DND-41 (cell line): ENCODE measurements around the gene CELF5.
"Not testable (repeated sequence)": the region's sequence is repeated elsewhere in the genome, so short reads cannot be mapped to it uniquely, and the experiment has no call there.

ENCODE experiments used
- ATAC-seq: fragments of 200-7000 bp; cut with Tn5 transposase; 3 replicates; pipeline ENCODE4 v1.9.1; 2021; ENCODE audit warnings: low read depth; ENCODE audit not compliant: insufficient read depth
- DNase-seq: peaks from one replicate; pipeline ENCODE4 v3.0.0-alpha.2; 2020
- H2AFZ ChIP-seq: 2 replicates; pipeline ENCODE4 v1.6.0; 2012; ENCODE audit warnings: low read depth, low read length
- H3K27ac ChIP-seq: 2 replicates; pipeline ENCODE4 v1.5.1; 2012; ENCODE audit warnings: low read length, inconsistent platforms
- H3K27me3 ChIP-seq: fragments of 200-600 bp; sonication (generic); 2 replicates; pipeline ENCODE4 v1.6.0; 2012; ENCODE audit warnings: low read length, mild to moderate bottlenecking, inconsistent platforms; ENCODE audit not compliant: insufficient read depth, poor library complexity
- H3K36me3 ChIP-seq: 2 replicates; pipeline ENCODE4 v1.5.1; 2012; ENCODE audit warnings: low read length, inconsistent platforms; ENCODE audit not compliant: insufficient read depth
- H3K4me1 ChIP-seq: 2 replicates; pipeline ENCODE4 v1.5.1; 2012; ENCODE audit warnings: mild to moderate bottlenecking, low read length; ENCODE audit not compliant: insufficient read depth
- H3K4me2 ChIP-seq: 2 replicates; pipeline ENCODE4 v1.6.0; 2012; ENCODE audit warnings: mild to moderate bottlenecking, moderate library complexity, low read length, inconsistent platforms; ENCODE audit not compliant: insufficient read depth
- H3K4me3 ChIP-seq, 2 experiments: fragments of 200-600 bp in 1 of 2; shearing (Covaris generic) in 1 of 2; 2 replicates each; pipeline ENCODE4 v1.5.1; 2012 to 2016; ENCODE audit warnings: inconsistent platforms in 2 of 2, low read length in 2 of 2, mild to moderate bottlenecking in 2 of 2, low read depth in 1 of 2, moderate library complexity in 1 of 2
- H3K79me2 ChIP-seq: 2 replicates; pipeline ENCODE4 v1.6.0; 2012; ENCODE audit warnings: low read length, inconsistent platforms; ENCODE audit not compliant: insufficient read depth
- H3K9ac ChIP-seq: 2 replicates; pipeline ENCODE4 v1.6.0; 2012; ENCODE audit warnings: low read depth, mild to moderate bottlenecking, inconsistent platforms, low read length, moderate library complexity
- H3K9me3 ChIP-seq: 2 replicates; pipeline ENCODE4 v1.5.1; 2012; ENCODE audit warnings: low read length, moderate library complexity, mild to moderate bottlenecking, inconsistent platforms; ENCODE audit not compliant: insufficient read depth, severe bottlenecking
- H4K20me1 ChIP-seq: 2 replicates; pipeline ENCODE4 v1.6.0; 2012; ENCODE audit warnings: low read length; ENCODE audit not compliant: insufficient read depth
- EZH2 ChIP-seq: IDR thresholded peaks from 3 replicates; pipeline ENCODE4 v1.6.1; 2012; ENCODE audit warnings: borderline replicate concordance, low read depth, mild to moderate bottlenecking, moderate library complexity, low read length, inconsistent platforms; ENCODE audit not compliant: severe bottlenecking
- TF ChIP-seq, protein P1 (sequence below): IDR thresholded peaks from 2 replicates; pipeline ENCODE4 v1.5.1; 2012; ENCODE audit warnings: borderline replicate concordance, low read length, moderate library complexity, mild to moderate bottlenecking; ENCODE audit not compliant: poor library complexity, severe bottlenecking; ENCODE audit errors: extremely low read depth

CELF5 gene

DNA sequence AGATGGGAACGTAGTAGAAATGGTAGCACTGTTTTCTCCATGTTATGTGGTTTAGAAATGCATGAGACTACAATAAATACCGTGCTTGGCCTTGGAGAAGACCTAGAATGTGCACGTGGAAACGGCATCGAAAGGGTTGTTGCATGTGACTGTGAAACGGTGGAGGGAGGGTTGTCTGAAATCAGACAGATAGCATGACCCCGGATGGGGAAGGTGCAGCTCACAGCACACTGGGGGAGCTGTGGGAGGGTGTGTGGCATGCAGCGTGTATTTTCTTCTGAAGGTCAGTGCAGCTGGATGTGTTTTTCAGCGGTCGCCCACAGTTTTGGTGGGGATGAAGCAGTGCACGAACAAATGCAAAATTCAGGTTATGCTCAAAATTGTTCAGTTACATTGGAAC is 63.4 kb downstream of the CELF5 start:
- Histone ChIP-seq H3K9ac (no peak overlapping the region), H2AFZ (no peak overlapping the region), H4K20me1 (no peaks in the 10 kb centered on the region), H3K36me3 (no peaks in the 10 kb centered on the region), H3K4me2 (no peak overlapping the region), H3K79me2 (no peaks in the 10 kb centered on the region), H3K27ac (no peak overlapping the region), H3K4me1 (no peaks in the 10 kb centered on the region), H3K9me3 (no peaks in the 10 kb centered on the region), H3K27me3 (no peaks in the 10 kb centered on the region), H3K4me3 (no peak overlapping the region)
- ATAC-seq (no peak), DNase-seq (no peak)
- no peak for TF ChIP-seq EZH2
- TF ChIP-seq, protein P1, sequence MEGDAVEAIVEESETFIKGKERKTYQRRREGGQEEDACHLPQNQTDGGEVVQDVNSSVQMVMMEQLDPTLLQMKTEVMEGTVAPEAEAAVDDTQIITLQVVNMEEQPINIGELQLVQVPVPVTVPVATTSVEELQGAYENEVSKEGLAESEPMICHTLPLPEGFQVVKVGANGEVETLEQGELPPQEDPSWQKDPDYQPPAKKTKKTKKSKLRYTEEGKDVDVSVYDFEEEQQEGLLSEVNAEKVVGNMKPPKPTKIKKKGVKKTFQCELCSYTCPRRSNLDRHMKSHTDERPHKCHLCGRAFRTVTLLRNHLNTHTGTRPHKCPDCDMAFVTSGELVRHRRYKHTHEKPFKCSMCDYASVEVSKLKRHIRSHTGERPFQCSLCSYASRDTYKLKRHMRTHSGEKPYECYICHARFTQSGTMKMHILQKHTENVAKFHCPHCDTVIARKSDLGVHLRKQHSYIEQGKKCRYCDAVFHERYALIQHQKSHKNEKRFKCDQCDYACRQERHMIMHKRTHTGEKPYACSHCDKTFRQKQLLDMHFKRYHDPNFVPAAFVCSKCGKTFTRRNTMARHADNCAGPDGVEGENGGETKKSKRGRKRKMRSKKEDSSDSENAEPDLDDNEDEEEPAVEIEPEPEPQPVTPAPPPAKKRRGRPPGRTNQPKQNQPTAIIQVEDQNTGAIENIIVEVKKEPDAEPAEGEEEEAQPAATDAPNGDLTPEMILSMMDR: no peak

DNA sequence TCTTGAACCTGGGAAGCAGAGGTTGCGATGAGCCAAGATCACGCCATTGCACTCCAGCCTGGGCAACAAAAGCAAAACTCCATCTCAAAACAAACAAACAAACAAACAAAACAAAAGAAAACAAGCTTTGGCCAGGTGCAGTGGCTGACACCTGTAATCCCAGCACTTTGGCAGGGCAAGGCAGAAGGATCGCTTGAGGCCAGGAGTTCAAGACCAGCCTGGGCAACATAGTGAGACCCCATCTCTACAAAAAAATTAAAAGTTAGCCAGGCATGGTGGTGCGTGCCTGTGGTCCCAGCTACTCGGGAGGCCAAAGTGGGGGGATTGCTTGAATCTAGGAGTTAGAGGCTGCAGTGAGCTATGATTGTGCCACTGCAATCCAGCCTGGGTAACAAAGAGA is 64.0 kb downstream of the CELF5 start:
- not testable (repeated sequence) for H3K4me2 ChIP-seq, H3K79me2 ChIP-seq, H2AFZ ChIP-seq, DNase-seq, ATAC-seq, H3K27me3 ChIP-seq, H3K9me3 ChIP-seq, H3K36me3 ChIP-seq, H3K27ac ChIP-seq, H3K4me3 ChIP-seq, H3K9ac ChIP-seq, H4K20me1 ChIP-seq, H3K4me1 ChIP-seq

DNA sequence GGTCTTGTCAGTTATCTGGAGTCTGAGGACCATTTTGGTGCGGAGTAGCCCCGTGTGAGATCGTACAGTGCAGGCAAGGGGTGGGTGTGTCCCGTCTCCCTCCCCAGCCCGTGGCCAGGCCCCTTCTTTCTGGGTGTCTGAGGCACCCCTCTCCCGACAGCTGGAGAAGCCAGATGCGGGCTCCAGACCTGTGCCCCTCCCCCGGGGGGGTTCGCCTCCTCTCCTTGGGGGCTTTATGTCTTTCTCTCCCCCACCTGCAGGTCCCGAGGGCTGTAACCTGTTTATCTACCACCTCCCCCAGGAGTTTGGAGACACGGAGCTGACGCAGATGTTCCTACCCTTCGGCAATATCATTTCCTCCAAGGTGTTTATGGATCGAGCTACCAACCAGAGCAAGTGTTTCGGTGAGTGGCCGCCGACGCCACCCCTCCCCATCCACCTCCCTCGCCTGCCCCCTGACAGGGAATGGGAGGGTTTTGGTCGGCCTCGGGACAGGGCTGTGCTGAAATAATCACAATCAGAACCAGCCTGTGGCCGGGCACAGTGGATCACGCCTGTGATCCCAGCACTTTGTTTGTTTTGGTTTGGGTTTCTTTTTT is 65.6 kb downstream of the CELF5 start:
- DNase-seq (no peak), ATAC-seq (no peak)
- Histone ChIP-seq H3K27me3 (no peaks in the 10 kb centered on the region), H4K20me1 (no peaks in the 10 kb centered on the region), H3K4me1 (no peaks in the 10 kb centered on the region), H3K27ac (no peak overlapping the region), H3K4me3 (no peak overlapping the region), H2AFZ (no peak overlapping the region), H3K36me3 (no peaks in the 10 kb centered on the region), H3K79me2 (no peaks in the 10 kb centered on the region), H3K4me2 (no peak overlapping the region), H3K9ac (no peak overlapping the region), H3K9me3 (no peaks in the 10 kb centered on the region)
- no peak for TF ChIP-seq EZH2
- TF ChIP-seq, protein P1: no peak

DNA sequence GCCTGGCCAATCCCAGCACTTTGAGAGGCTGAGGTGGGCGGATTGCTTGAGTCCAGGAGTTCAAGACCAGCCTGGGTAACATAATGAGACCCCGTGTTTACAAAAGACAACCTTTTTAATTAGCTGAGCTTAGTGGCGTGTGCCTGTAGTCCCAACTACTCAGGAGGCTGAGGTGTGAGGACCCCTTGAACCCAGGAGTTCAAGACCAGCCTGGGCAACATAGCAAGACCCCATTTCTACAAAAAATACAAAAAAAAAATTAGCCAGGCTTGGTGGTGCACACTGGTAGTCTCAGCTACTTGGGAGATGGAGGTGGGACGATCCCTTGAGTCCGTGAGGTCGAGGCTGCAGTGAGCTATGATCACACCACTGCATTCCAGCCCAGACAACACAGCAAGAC is 66.4 kb downstream of the CELF5 start:
- not testable (repeated sequence) for ATAC-seq, H3K79me2 ChIP-seq, DNase-seq, H4K20me1 ChIP-seq, H3K4me3 ChIP-seq, H3K36me3 ChIP-seq, H3K4me1 ChIP-seq, H2AFZ ChIP-seq, H3K27ac ChIP-seq, H3K27me3 ChIP-seq, H3K4me2 ChIP-seq, H3K9me3 ChIP-seq, H3K9ac ChIP-seq
